Vagina (tissue), 2 donors: ENCODE measurements around the gene PLD1.
"Not testable (repeated sequence)": the region's sequence is repeated elsewhere in the genome, so short reads cannot be mapped to it uniquely, and the experiment has no call there.

ENCODE experiments used
- POLR2A ChIP-seq, 2 donors: fragments of 450-650 bp; IDR thresholded peaks; one replicate each; pipeline ENCODE4 v1.6.1; 2017; ENCODE audit warnings: antibody characterized with exemption in 2 of 2, mild to moderate bottlenecking in 2 of 2, moderate library complexity in 2 of 2
- POLR2AphosphoS5 ChIP-seq, 2 donors: sonication (generic); formaldehyde crosslinking; IDR thresholded peaks; one replicate each; pipeline ENCODE4 v1.9.0; 2017; ENCODE audit warnings: antibody characterized with exemption in 2 of 2, mild to moderate bottlenecking in 2 of 2, low read depth in 1 of 2; ENCODE audit not compliant: insufficient read depth in 1 of 2
- TF ChIP-seq, protein P1 (sequence below), 3 experiments: fragments of 450-650 bp in 2 of 3; fragments of 200-600 bp in 1 of 3; sonication (generic) in 1 of 3; IDR thresholded peaks; one replicate each; pipeline ENCODE4 v1.5.1; 2017 to 2019; ENCODE audit warnings: antibody characterized with exemption in 3 of 3, mild to moderate bottlenecking in 2 of 3, moderate library complexity in 2 of 3

- TF ChIP-seq, protein P1, sequence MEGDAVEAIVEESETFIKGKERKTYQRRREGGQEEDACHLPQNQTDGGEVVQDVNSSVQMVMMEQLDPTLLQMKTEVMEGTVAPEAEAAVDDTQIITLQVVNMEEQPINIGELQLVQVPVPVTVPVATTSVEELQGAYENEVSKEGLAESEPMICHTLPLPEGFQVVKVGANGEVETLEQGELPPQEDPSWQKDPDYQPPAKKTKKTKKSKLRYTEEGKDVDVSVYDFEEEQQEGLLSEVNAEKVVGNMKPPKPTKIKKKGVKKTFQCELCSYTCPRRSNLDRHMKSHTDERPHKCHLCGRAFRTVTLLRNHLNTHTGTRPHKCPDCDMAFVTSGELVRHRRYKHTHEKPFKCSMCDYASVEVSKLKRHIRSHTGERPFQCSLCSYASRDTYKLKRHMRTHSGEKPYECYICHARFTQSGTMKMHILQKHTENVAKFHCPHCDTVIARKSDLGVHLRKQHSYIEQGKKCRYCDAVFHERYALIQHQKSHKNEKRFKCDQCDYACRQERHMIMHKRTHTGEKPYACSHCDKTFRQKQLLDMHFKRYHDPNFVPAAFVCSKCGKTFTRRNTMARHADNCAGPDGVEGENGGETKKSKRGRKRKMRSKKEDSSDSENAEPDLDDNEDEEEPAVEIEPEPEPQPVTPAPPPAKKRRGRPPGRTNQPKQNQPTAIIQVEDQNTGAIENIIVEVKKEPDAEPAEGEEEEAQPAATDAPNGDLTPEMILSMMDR (IDR thresholded peaks at IDR 0.05) = not testable (repeated sequence)
- not testable (repeated sequence) for TF ChIP-seq POLR2A (IDR thresholded peaks at IDR 0.05); POLR2AphosphoS5 (IDR thresholded peaks at IDR 0.05; ENCODE audit: insufficient read depth in 1 of 2, low read depth in 1 of 2)
Observed at GRCh38 chr3:171626799-171627198, 183.5 kb downstream of the PLD1 start.
